Endometrium (tissue), 2 donors: ENCODE results near the gene METAP1.
"Not testable (repeated sequence)": the region's sequence is repeated elsewhere in the genome, so short reads cannot be mapped to it uniquely, and the experiment has no call there.

Experiments
- FAIRE-seq: peaks from 2 replicates; lab custom pipeline; 2012; peaks lifted over from hg19 to GRCh38; lab: Jason Lieb, UNC
- donor health status: control.
- donor health status: control.

The METAP1 gene

GRCh38 chr4:99059550-99059949 is 64.0 kb downstream of the METAP1 start:
- FAIRE-seq: no peak

- no peak for FAIRE-seq
These were observed 65.7 kb downstream of the METAP1 start for GRCh38 chr4:99061048-99061700.

DNA sequence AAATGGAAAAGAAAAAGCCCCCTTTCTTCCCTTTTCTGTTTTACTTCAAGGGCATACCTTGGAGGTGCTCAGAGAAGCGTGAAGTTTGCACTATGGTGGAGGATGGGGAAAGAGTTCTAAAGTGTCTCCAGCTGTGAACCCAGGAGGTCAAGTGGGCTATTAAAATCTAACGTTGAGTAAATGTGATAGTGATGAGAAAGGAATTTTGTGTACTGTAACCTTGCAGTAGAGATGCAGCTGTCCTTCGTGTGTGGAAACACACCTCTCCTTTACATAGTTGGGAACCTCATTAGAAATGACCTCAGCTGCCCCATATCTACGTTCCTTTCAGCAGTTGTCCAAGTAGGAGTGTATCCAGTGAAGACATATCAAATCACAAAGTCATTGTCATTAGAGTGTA is 66.6 kb downstream of the METAP1 start:
- FAIRE-seq: no peak

GRCh38 chr4:99065521-99065920 is 70.0 kb downstream of the METAP1 start:
- not testable (repeated sequence) for FAIRE-seq

DNA sequence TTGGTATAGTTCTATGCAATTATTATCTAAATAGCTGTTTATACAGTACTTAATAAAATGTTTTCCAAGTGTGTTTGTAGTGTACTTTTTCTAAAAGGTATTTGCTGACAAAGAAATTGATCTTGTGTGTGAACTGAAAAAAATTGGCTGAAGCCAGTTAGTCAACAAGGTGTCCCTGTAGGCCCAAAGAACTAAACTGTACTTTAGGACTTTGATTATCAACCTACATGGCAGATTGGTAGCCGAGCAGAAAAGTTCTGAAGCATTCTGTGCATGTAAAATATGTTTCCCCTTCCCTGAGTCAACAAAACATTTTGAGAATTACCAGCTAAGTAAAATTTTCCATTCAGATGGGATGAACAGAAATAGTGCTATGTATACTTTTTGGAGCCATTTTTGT is 72.1 kb downstream of the METAP1 start:
- FAIRE-seq: no peak

GRCh38 chr4:99071159-99071558 is 75.6 kb downstream of the METAP1 start:
- FAIRE-seq: no peak

DNA sequence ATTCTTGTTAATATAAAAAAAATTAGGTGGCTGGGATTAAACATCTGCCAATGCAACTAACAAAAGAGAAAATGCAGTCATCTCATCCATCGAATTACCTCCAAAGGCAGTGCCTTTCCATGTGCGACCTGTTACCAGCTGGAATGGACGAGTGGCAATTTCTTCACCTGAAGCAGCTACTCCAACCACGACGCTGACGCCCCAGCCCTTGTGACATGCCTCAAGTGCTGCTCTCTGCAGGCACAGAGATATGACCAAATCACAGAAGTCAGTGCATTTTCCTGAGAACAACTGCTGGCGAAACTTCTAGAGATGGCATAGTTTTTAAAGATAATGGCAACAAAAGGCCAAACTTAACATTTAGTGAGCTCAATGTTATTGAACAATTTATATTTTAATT is 79.3 kb downstream of the METAP1 start:
- FAIRE-seq: no peak

- FAIRE-seq: no peak
These were observed 80.9 kb downstream of the METAP1 start for GRCh38 chr4:99076292-99076976.

- no peak for FAIRE-seq
These were observed 81.7 kb downstream of the METAP1 start for GRCh38 chr4:99077177-99077576.

- FAIRE-seq: no peak
These were observed 82.8 kb downstream of the METAP1 start for GRCh38 chr4:99078336-99078735.

GRCh38 chr4:99078931-99079624 is 83.6 kb downstream of the METAP1 start:
- FAIRE-seq: no peak

DNA sequence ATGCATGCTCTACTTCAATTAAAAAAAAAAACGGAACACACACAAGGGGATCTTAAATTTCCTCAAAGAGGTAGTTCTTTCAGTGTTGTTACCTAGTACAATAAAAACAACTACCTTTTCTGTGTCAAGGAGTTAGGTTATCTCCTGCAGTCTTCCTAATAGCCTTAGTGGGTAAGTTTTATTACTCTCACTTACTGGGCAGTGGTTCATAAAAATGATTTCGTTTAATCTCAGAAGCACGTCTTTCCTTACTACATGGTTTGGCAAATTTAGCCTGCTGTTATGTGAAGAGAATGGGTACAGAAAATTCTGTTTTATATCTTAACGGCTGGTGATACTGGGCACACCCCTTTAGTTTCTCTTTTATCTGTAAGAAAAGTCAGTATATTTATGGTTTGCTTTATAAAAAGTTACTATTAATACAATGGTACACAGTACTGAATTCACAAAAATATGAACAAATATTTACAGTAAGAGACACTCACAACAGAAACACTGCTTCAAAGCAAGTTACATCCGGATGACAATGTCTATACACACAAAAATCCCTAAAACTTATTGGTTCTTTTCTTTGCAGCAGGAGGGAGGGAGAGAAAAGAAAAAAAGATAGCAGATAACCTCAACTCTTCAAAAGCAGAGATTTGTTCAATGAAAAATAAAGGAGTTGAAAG is 84.2 kb downstream of the METAP1 start:
- FAIRE-seq: no peak

DNA sequence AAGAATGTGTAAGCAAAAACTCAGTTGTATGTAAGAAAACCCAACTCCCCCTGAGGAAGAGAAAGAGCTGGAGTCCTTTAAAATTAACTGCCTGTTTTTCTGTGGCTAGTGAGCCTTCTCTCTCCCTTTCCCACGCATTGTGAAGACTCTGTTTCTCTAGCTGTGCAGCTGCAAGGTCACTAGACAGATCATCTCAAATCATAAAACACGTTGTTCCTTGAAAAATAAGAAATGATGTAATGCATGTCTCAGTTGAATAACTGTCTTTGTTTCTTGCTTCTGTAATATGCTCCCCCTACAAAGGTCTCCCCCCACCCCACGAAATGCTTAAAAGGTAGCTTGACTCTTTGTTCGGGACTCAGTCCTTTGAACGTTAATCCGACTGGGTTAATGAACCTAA is 85.3 kb downstream of the METAP1 start:
- not testable (repeated sequence) for FAIRE-seq

DNA sequence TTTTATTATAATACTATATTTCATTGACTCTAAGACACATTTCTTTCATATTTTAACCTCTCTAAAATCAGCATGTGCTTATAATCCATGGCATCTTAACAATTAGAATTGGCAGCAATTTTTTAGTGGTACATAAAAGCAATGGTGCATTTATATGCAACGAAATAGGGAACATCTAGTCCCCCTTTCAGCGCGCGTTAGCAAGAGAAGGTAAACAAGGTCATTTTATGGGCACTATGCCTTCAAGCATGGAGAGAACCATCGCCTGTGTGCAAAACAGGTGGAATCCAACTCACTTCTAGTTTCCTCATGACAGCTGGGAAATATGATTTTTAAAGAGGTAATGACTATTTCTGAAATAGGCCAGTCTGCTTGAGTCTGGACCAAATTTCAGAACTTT is 86.7 kb downstream of the METAP1 start:
- FAIRE-seq: no peak

- no peak for FAIRE-seq
These were observed 89.1 kb downstream of the METAP1 start for GRCh38 chr4:99084595-99084994.

DNA sequence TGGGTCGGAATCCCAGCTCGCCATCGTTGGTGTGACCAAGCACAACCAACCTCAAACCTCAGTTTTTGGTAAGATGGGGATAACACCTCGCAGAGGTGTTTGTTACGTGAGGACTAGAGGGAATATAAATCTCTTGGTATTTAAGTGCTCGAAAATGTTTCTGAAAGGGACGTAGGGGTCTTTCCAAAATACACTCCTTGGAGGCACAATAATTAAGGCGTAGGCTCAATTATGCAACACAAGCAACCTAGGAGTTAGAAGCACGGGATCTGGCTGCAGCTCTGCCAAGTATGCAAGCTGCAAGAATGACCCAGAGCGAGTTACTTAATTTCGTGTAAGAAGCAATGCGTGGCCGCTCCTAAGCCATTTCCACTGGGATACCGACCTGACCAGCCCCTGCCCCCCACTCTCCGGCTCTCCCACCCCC is 92.5 kb downstream of the METAP1 start:
- FAIRE-seq: no peak

- FAIRE-seq: no peak
These were observed 93.2 kb downstream of the METAP1 start, which contains the start of gene ADH5 for GRCh38 chr4:99088481-99089365. Gene ADH5, minus strand, starts transcription at chr4:99088788. Its CDS starts 88 bp downstream, at chr4:99088700.

- no peak for FAIRE-seq
These were observed 95.1 kb downstream of the METAP1 start for GRCh38 chr4:99090481-99091215.

DNA sequence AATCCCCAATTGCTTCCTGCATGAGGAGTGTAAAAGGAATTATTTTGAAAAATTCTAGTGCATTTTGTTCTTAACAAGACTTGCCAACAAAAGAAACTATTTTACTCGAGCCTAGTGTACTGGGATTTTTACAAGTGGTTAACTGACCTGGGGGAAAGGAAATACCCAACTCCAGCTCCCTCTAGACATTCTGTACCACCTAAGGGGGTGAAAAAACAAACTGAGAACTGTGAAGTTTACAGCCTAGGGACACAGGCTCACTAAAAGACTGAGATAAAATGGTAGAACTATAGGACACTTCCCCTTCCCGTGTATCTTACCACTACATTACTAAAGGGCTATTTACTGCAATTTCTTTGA is 95.7 kb downstream of the METAP1 start:
- no peak for FAIRE-seq

GRCh38 chr4:99091841-99092240 is 96.3 kb downstream of the METAP1 start:
- not testable (repeated sequence) for FAIRE-seq

DNA sequence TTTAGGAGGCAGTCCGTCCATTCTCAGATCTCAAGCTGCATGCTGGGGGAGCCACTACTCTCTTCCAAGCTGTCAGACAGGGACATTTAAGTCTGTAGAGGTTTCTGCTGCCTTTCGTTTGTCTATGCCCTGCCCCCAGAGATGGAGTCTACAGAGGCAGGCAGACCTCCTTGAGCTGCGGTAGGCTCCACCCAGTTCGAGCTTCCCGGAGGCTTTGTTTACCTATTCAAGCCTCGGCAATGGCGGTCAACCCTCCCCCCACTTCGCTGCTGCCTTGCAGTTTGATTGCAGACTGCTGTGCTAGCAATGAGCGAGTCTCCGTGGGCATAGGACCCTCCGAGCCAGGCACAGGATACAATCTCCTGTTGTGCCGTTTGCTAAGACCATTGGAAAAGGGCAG is 103.8 kb downstream of the METAP1 start:
- no peak for FAIRE-seq
